Mesodermal cell (in vitro differentiated cells): ENCODE measurements around the gene TREM2.

Source experiments
- H3K27ac ChIP-seq: 2 replicates; pipeline ENCODE4 v1.7.0; 2013; ENCODE audit warnings: mild to moderate bottlenecking, low read depth, low read length, moderate library complexity; ENCODE audit not compliant: severe bottlenecking
- H3K36me3 ChIP-seq: 2 replicates; pipeline ENCODE4 v1.7.1; 2013; ENCODE audit warnings: mild to moderate bottlenecking, low read length, moderate library complexity; ENCODE audit not compliant: control insufficient read depth, insufficient read depth
- H3K4me1 ChIP-seq: one replicate; pipeline ENCODE4 v1.7.1; 2013; ENCODE audit warnings: mild to moderate bottlenecking, low read length; ENCODE audit not compliant: insufficient read depth, control insufficient read depth, poor library complexity, severe bottlenecking
- H3K4me3 ChIP-seq: 2 replicates; pipeline ENCODE4 v1.7.0; 2013; ENCODE audit warnings: low read length, control low read depth, mild to moderate bottlenecking; ENCODE audit not compliant: insufficient read depth, poor library complexity, severe bottlenecking; ENCODE audit errors: extremely low read depth
- H3K9me3 ChIP-seq: 2 replicates; pipeline ENCODE4 v1.7.1; 2013; ENCODE audit warnings: mild to moderate bottlenecking, low read length, moderate library complexity; ENCODE audit not compliant: control insufficient read depth
- WGBS, 2 experiments: methylation state at CpG; one replicate each; pipeline ENCODE4 v1.1.5; 2013; ENCODE audit warnings: missing lambda C conversion rate in 2 of 2; ENCODE audit not compliant: insufficient coverage in 2 of 2; 5-methylcytosine and 5-hydroxymethylcytosine counted together

Gene TREM2

DNA sequence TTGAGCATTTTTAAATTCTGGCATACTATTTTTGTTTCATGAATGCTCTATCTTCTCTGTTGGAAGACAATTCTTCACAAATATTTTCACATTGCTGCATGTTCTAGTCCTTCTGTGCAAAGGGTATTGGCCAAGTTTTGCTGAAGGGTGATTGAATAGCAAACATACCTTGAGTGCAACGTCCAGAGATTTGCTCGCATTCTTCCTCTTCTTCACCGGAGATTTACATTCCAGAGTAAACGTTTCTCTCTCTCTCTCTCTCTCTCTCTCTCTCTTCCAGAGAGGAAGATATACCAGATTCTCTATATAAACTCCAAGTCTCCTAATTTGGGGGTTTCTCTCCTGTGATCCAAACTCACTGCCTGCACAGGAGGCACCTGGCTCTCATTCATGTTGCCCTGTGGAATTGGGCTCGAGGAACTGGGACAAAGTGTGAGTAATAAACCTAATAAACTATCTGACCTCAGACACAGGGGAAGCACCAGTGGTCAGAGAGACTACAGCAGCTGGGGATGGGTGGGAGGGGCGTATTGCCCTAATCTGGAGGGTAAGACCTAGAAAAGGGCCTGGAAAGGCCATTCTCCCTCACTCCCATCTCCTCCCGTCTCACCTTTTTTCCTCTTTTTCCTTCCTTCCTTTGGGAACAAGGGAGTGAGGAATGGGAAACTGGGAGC lies 7.6 kb downstream of the TREM2 start:
- Histone ChIP-seq H3K36me3 (no peaks in the 10 kb centered on the region), H3K27ac (no peak overlapping the region), H3K4me1 (no peaks in the 10 kb centered on the region), H3K9me3 (no peaks in the 10 kb centered on the region), H3K4me3 (no peak overlapping the region)
- WGBS, 2 experiments, result 72 to 73% methylated on average over 4 of the region's 7 CpGs

DNA sequence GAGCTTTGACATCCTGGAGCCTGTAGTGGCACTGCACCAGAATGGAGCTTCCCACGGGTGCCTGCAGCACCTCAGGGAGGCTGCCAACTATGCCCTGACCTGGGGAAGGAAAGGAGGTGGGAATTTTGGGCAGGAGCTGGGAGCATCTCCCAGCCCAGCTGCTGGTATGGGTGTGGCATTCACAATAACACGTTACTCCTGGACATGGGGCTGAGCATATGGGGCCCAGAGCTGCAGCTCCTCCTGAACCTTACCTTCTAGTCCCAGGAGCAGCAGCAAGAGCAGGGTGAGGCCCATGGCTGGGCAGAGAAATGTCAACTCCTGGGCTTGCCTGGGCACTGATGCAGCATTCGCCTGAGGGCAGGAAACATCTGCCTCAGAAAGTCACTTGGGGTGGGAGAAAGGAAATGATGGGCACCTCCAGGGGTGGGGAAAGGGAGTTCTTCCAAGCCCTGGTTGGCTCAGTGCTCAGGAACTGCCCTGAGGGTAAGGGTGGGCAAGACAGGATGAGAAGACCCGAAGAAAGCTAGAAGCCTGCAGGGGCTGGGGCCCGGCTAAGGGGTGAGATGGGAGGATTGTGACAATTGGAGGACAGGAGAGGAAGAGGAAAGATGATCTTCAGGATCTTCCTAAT lies 8.8 kb downstream of the TREM2 start, which contains the start of gene TREML1:
Gene TREML1 (minus strand): TSS at position 356 of the 634 bp plus-strand sequence. CDS start 59 bp downstream, at position 297.
- H3K9me3 ChIP-seq, result no peaks in the 10 kb centered on the region
- no peaks in the 10 kb centered on the region for H3K36me3 ChIP-seq
- no peak within 1 kb of the TSS for H3K4me3 ChIP-seq
- 88 to 100% methylated on average over 5 of the region's 5 CpGs for WGBS, 2 experiments
- no peaks in the 10 kb centered on the region for H3K4me1 ChIP-seq
- H3K27ac ChIP-seq, result no peak within 1 kb of the TSS

DNA sequence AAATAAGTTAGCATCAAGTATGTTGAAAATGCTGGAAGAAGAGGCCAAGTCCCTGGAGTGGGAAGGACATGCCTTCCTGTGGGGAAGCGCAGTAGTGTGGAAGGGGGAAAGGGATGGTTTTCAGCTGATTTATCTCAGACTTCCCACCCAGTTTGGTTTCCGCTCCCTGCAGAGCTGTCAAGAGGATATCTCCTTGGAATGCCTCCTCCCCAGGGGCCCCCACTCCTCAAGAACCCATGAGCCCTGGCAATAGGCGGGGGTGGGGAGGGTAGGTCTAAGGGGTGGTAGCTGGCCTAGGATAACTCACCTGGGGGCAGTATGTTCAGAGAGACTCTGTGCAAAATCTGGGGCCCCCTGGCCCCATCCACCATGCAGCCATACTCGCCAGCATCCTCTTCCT lies 9.5 kb downstream of the TREM2 start:
- Histone ChIP-seq H3K27ac (no peak overlapping the region), H3K36me3 (no peaks in the 10 kb centered on the region), H3K9me3 (no peaks in the 10 kb centered on the region), H3K4me1 (no peaks in the 10 kb centered on the region), H3K4me3 (no peak overlapping the region)
- 80 to 86% methylated on average over 2 of the region's 4 CpGs for WGBS, 2 experiments

DNA sequence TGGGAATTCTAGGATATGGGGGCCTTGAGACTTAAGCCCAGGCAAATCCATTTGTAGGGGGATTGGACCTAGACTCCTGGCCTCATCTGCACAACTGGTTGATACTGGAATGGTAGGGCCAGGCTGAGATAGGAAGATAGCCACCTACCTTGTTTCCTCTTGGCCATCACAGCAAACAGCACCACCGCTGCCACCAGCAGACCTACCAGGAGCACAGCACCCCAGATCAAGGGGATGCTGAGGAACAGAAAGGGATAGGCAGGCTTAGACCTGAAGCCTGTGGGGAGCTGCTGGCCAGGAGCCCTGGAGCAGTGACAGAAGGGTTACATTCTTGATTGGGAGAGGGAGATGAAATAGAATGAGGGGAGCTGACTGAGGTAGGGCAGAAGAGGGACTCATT lies 12.2 kb downstream of the TREM2 start:
- no peaks in the 10 kb centered on the region for H3K36me3 ChIP-seq

DNA sequence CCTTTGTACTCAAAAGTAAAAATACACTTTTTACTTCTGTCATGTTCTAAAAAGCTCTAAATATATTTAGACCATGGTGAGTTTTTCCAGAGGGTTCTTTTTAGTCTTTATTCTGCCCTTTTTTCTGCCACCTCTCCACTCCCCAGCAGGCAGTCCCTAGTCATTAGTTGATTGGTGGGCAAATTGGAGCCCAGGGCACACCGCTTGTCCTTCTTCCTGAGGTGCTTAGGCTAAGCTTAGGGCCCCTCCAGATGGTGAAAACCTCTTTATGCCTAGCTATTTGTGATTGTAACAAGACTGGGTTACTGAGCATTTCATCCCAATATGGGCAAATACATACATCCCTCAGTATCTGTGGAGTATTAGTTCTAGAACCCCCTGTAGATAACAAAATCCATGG lies 15.0 kb downstream of the TREM2 start:
- Histone ChIP-seq H3K9me3 (no peaks in the 10 kb centered on the region), H3K4me3 (no peak overlapping the region), H3K36me3 (no peaks in the 10 kb centered on the region), H3K27ac (no peak overlapping the region), H3K4me1 (no peaks in the 10 kb centered on the region)
- WGBS, 2 experiments, result no CpG with 5 or more reads among the region's 1 CpG

More for the DNA sequence above, 12.2 kb downstream of the TREM2 start:
- no peaks in the 10 kb centered on the region for H3K9me3 ChIP-seq
- no peak overlapping the region for H3K27ac ChIP-seq
- H3K4me3 ChIP-seq, result no peak overlapping the region
- H3K4me1 ChIP-seq, result no peaks in the 10 kb centered on the region
- WGBS, 2 experiments, result 100% methylated on average over 1 of the region's 1 CpG; no CpG with 5 or more reads in 1 of the 2 experiments

DNA sequence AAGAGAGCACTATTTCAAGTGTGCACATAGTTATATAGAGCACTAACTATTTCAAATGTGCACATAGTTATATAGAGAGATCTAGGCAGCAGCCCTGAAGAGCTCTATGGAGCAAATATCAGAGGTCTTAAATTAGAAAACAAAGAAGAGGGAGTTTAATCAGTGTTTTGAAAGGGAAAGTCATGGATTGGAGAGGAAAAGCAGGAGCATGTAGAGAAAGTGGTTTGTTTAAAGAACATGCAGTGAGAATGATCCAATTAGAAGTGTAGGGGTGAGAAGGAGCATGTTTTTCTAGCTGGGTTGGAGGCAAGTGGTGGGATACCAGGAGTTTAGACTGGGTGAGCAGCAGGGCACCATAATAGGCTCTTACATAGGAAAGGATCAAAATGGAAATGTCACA lies 26.0 kb downstream of the TREM2 start:
- Histone ChIP-seq H3K4me3 (no peak overlapping the region), H3K27ac (no peak overlapping the region), H3K36me3 (no peaks in the 10 kb centered on the region), H3K4me1 (peaks cover 11% of the 10 kb centered on the region), H3K9me3 (no peaks in the 10 kb centered on the region)

DNA sequence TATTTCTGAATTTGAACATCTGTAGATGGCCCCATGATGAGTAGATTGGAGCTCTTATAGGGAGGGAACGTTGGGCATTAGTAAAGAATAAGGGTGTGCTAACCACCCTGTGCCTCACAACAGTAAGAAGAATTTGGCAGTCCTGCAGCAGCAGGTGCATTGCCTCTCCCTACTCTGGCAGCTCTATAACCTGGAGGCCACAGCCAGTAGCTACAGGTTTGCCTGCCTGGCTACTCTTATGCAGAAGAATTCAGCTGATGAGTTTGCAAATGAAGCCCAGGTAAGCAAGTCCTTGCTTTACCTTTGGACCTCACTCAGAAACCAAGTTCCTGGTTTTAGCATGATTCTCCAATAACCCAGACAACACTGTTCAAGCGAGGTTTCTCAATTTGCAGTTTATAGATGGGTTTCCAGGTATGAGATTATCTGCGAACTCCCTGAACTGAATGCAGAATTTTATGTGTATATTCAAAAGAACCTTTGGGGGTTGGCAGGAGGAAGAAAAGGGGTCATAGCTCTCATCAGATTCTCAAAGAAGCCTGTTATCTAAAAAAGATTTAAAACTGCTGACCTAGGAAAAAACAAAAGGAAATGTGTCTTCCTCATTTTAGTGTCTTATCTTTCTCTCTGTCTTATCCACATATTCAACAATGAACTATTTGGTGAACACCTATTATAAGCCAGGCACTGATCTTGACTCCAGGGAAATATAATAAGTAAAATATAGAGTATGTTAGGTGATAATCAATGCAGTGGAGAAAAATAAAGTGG lies 27.7 kb downstream of the TREM2 start:
- H3K27ac ChIP-seq, result no peak overlapping the region
- peaks cover 11% of the 10 kb centered on the region for H3K4me1 ChIP-seq
- no peaks in the 10 kb centered on the region for H3K36me3 ChIP-seq
- H3K9me3 ChIP-seq, result no peaks in the 10 kb centered on the region
- no peak overlapping the region for H3K4me3 ChIP-seq
- 90 to 100% methylated on average over 1 to 2 of the region's 3 CpGs for WGBS, 2 experiments

DNA sequence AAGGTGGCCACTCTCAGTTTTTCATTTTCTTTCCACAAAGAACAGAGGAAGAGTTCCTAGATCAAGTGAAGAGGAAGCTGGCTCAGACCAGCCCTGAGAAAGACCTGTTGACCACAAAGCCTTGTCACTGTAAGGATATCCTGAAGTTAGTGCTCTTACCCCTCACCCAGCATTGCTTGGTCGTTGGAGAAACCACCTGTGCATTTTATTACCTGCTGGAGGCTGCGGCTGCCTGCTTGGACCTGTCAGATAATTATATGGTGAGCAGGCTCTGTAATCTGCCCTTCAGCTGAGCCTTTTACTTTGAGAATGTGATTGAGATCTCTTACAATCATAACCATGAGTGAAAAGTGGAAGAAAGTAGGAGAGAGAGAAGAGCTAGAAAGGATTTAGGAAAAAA lies 30.7 kb downstream of the TREM2 start:
- no peak overlapping the region for H3K27ac ChIP-seq
- no peaks in the 10 kb centered on the region for H3K9me3 ChIP-seq
- WGBS, 2 experiments, result 80% methylated on average over 2 of the region's 2 CpGs; no CpG with 5 or more reads in 1 of the 2 experiments
- H3K36me3 ChIP-seq, result no peaks in the 10 kb centered on the region
- no peak overlapping the region for H3K4me3 ChIP-seq
- H3K4me1 ChIP-seq, result peaks cover 11% of the 10 kb centered on the region

DNA sequence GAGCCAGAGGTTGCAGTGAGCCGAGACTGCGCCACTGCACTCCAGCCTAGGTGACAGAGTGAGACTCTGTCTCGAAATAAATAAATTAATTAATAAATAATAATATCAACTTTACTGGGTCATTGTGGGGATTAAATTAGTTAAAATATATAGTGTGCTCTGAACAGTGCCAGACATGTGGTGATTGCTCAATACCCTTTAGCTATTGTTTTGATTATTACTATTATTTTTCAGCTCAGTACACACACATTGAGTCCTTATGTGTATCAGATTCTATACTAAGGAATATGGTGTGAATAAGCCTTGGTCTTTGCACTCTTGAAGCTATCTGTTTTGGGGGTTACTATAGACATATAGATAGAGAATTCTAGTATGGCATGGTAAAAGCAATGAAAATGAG lies 37.6 kb downstream of the TREM2 start:
- H3K4me1 ChIP-seq, result no peaks in the 10 kb centered on the region
- no peak overlapping the region for H3K4me3 ChIP-seq
- no peaks in the 10 kb centered on the region for H3K36me3 ChIP-seq
- H3K9me3 ChIP-seq, result no peaks in the 10 kb centered on the region
- no peak overlapping the region for H3K27ac ChIP-seq
- no CpG with 5 or more reads among the region's 3 CpGs for WGBS, 2 experiments

DNA sequence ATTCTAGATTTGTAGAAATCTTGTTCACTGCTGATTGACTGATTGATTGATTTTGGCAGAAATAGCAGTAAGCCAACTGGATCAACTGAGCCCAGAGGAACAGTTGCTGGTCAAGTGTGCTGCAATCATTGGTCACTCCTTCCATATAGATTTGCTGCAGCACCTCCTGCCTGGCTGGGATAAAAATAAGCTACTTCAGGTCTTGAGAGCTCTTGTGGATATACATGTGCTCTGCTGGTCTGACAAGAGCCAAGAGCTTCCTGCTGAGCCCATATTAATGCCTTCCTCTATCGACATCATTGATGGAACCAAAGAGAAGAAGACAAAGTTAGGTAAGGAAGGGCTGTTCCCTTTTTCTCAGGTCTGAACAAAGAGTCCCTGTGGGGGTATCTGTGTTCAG lies 40.0 kb downstream of the TREM2 start:
- no peaks in the 10 kb centered on the region for H3K9me3 ChIP-seq
- no peaks in the 10 kb centered on the region for H3K36me3 ChIP-seq
- no peak overlapping the region for H3K27ac ChIP-seq
- no peak overlapping the region for H3K4me3 ChIP-seq
- no CpG with 5 or more reads among the region's 1 CpG for WGBS, 2 experiments
- no peaks in the 10 kb centered on the region for H3K4me1 ChIP-seq
